K562 (cell line): Measurements from ENCODE around the gene PLEKHG5. TPM values are rescaled to one million over a fixed set of nuclear protein-coding genes. Genes with fewer than 3 reads are reported as not detected.

Experiments
- BMI1 ChIP-seq: fragments of 150-350 bp; IDR thresholded peaks from 2 replicates; pipeline ENCODE4 v1.6.1; 2014; ENCODE audit warnings: low read length
- CREBBP ChIP-seq: IDR thresholded peaks from one replicate; pipeline ENCODE4 v1.6.1; 2012; ENCODE audit warnings: low read depth, mild to moderate bottlenecking, control low read depth, inconsistent platforms, low read length
- CSDE1 ChIP-seq, 2 experiments: fragments of 450-650 bp; IDR thresholded peaks; 2 replicates each; pipeline ENCODE4 v1.6.1; 2016; ENCODE audit warnings: mild to moderate bottlenecking in 1 of 2
- E2F3 ChIP-seq: fragments of 250-450 bp; sonication (Bioruptor Pico); IDR thresholded peaks from 2 replicates; pipeline ENCODE4 v1.4.0; 2020; ENCODE audit warnings: mild to moderate bottlenecking
- EGR1 ChIP-seq: fragments of 450-650 bp; conservative IDR thresholded peaks from 2 replicates; pipeline ENCODE4 v1.6.1; 2017; ENCODE audit warnings: mild to moderate bottlenecking
- ERF ChIP-seq: fragments of 450-650 bp; formaldehyde crosslinking; IDR thresholded peaks from 2 replicates; pipeline ENCODE4 v1.4.0; 2020; ENCODE audit warnings: mild to moderate bottlenecking, mixed read lengths
- FIP1L1 ChIP-seq: fragments of 200-400 bp; formaldehyde crosslinking; IDR thresholded peaks from 2 replicates; pipeline ENCODE4 v1.6.1; 2018; ENCODE audit warnings: mild to moderate bottlenecking, low read depth, low read length; ENCODE audit not compliant: poor library complexity, severe bottlenecking
- HMG20B ChIP-seq: fragments of 250-450 bp; sonication (Bioruptor Pico); IDR thresholded peaks from 2 replicates; pipeline ENCODE4 v1.5.0; 2021; ENCODE audit warnings: mild to moderate bottlenecking
- HMGN3 ChIP-seq: IDR thresholded peaks from 2 replicates; pipeline ENCODE4 v1.6.1; 2011; ENCODE audit warnings: borderline replicate concordance, low read depth, mild to moderate bottlenecking, mixed read lengths, low read length; ENCODE audit not compliant: insufficient read length; ENCODE audit errors: extremely low read depth
- NFE2L1 ChIP-seq: fragments of 450-650 bp; IDR thresholded peaks from 2 replicates; pipeline ENCODE4 v1.6.1; 2016; ENCODE audit warnings: missing genetic modification characterization, low read depth, mild to moderate bottlenecking, missing compliant biosample characterization, moderate library complexity, borderline replicate concordance
- NFIX ChIP-seq: fragments of 250-450 bp; sonication (Bioruptor Pico); IDR thresholded peaks from 2 replicates; pipeline ENCODE4 v1.4.0; 2020; ENCODE audit warnings: low read depth, mild to moderate bottlenecking, moderate library complexity
- RB1 ChIP-seq: fragments of 450-650 bp; IDR thresholded peaks from 2 replicates; pipeline ENCODE4 v1.6.1; 2017; ENCODE audit warnings: low read depth, mild to moderate bottlenecking
- RBBP5 ChIP-seq: fragments of 200-600 bp; sonication (generic); IDR thresholded peaks from 2 replicates; pipeline ENCODE4 v1.6.1; 2012; ENCODE audit warnings: borderline replicate concordance, mild to moderate bottlenecking, low read length, control low read depth, inconsistent platforms; ENCODE audit not compliant: insufficient read depth, poor library complexity, severe bottlenecking
- RFX1 ChIP-seq: fragments of 450-650 bp; IDR thresholded peaks from 2 replicates; pipeline ENCODE4 v1.6.1; 2016; ENCODE audit warnings: mild to moderate bottlenecking, moderate library complexity
- RHOXF2B ChIP-seq: fragments of 250-450 bp; sonication (Bioruptor Pico); conservative IDR thresholded peaks from 2 replicates; pipeline ENCODE4 v1.5.1; 2021
- SMARCC2 ChIP-seq: fragments of 450-650 bp; IDR thresholded peaks from 2 replicates; pipeline ENCODE4 v1.6.1; 2017; ENCODE audit warnings: antibody characterized with exemption, moderate library complexity, mild to moderate bottlenecking, low read depth
- XRCC4 ChIP-seq: IDR thresholded peaks from one replicate; pipeline ENCODE4 v1.6.1; 2011; ENCODE audit not compliant: insufficient read depth, insufficient read length; ENCODE audit errors: extremely low read depth
- XRCC5 ChIP-seq: fragments of 200-400 bp; formaldehyde crosslinking; IDR thresholded peaks from 2 replicates; pipeline ENCODE4 v1.6.1; 2017; ENCODE audit warnings: low read depth, mild to moderate bottlenecking, low read length
- ZBTB7A ChIP-seq: IDR thresholded peaks from 2 replicates; pipeline ENCODE4 v1.6.1; 2011; ENCODE audit warnings: low read depth, mild to moderate bottlenecking, low read length, moderate library complexity, borderline replicate concordance; ENCODE audit not compliant: control insufficient read depth
- ZFPM2 ChIP-seq: fragments of 250-450 bp; sonication (Bioruptor Pico); IDR thresholded peaks from 2 replicates; pipeline ENCODE4 v1.5.1; 2022; ENCODE audit warnings: mild to moderate bottlenecking
- ZFX ChIP-seq: sonication (generic); formaldehyde crosslinking; IDR thresholded peaks from 2 replicates; pipeline ENCODE4 v1.8.0; 2022; ENCODE audit warnings: mild to moderate bottlenecking, missing genetic modification reagents, moderate library complexity
- ZNF124 ChIP-seq: sonication (generic); formaldehyde crosslinking; IDR thresholded peaks from 2 replicates; pipeline ENCODE4 v1.8.1; 2022; ENCODE audit warnings: missing genetic modification reagents
- ZNF184 ChIP-seq: sonication (generic); formaldehyde crosslinking; IDR thresholded peaks from 2 replicates; pipeline ENCODE4 v1.5.0; 2020; ENCODE audit warnings: missing genetic modification reagents
- ZNF239 ChIP-seq: fragments of 250-450 bp; sonication (Bioruptor Pico); IDR thresholded peaks from 2 replicates; pipeline ENCODE4 v1.4.0; 2020; ENCODE audit warnings: mild to moderate bottlenecking
- ZNF282 ChIP-seq: sonication (generic); formaldehyde crosslinking; IDR thresholded peaks from 2 replicates; pipeline ENCODE4 v1.8.1; 2023; ENCODE audit warnings: missing genetic modification reagents
- ZNF3 ChIP-seq: fragments of 250-450 bp; sonication (Bioruptor Pico); IDR thresholded peaks from 2 replicates; pipeline ENCODE4 v1.5.0; 2021; ENCODE audit warnings: mild to moderate bottlenecking, moderate library complexity
- polyA plus RNA-seq, 8 experiments: library from polyadenylated mRNA; depleted of rRNA in 4 of 8; stranded (reverse) in 5 of 8; unstranded in 3 of 8; fragments of >200 nt; fragmentation: Nextera tagmentation in 2 of 8; fragmentation: Illumina TruSeq in 1 of 8; extraction: Ambion mirVana in 2 of 8; extraction: Trizol in 1 of 8; gene quantifications; 2 replicates each; pipeline versions ENCODE4 v1.2.1 to v1.2.3, GENCODE V29; 2011 to 2014; ENCODE audit warnings: inconsistent platforms in 1 of 8, missing spikeins in 1 of 8
- total RNA-seq, 7 experiments: library from RNA; depleted of rRNA in 6 of 7; stranded (reverse); fragments of >200 nt in 6 of 7; fragmentation: Illumina TruSeq in 2 of 7; extraction: Trizol in 2 of 7; gene quantifications; 2 replicates each; pipeline versions ENCODE4 v1.2.1 to v1.2.3, GENCODE V29; 2011 to 2021; ENCODE audit warnings: low replicate concordance in 1 of 7
- TF ChIP-seq, protein P1 (sequence below): fragments of 450-650 bp; IDR thresholded peaks from 2 replicates; pipeline ENCODE4 v1.7.0; 2016; ENCODE audit warnings: borderline replicate concordance

The PLEKHG5 gene
- total and polyA plus RNA-seq, 9 of the 15 experiments (the other 6 are each of a cell fraction or from before 2014, with no cell fraction given), result 0.04 to 0.29 (median 0.09) TPM; not detected in 3

- no peak for TF ChIP-seq ZNF3 (CRISPR knock-in tag)
- no peak for TF ChIP-seq XRCC5
- TF ChIP-seq RBBP5, result no peak
- 0 out of 2 replicates have a peak, but pooled peaks have one; percentile 62 for TF ChIP-seq ZNF124 (CRISPR knock-in tag)
- no peak for TF ChIP-seq XRCC4
- TF ChIP-seq ZNF184, result no peak
- TF ChIP-seq CREBBP, result no peak
- no peak for TF ChIP-seq BMI1
- TF ChIP-seq, protein P1, sequence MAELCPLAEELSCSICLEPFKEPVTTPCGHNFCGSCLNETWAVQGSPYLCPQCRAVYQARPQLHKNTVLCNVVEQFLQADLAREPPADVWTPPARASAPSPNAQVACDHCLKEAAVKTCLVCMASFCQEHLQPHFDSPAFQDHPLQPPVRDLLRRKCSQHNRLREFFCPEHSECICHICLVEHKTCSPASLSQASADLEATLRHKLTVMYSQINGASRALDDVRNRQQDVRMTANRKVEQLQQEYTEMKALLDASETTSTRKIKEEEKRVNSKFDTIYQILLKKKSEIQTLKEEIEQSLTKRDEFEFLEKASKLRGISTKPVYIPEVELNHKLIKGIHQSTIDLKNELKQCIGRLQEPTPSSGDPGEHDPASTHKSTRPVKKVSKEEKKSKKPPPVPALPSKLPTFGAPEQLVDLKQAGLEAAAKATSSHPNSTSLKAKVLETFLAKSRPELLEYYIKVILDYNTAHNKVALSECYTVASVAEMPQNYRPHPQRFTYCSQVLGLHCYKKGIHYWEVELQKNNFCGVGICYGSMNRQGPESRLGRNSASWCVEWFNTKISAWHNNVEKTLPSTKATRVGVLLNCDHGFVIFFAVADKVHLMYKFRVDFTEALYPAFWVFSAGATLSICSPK, result no peak
- peak; percentile 59 for TF ChIP-seq FIP1L1
- no peak for TF ChIP-seq HMG20B (CRISPR knock-in tag)
- TF ChIP-seq NFE2L1 (tag), result no peak
- peak; percentile 27; the same call in 1 of the 2 replicates for TF ChIP-seq ZBTB7A
- TF ChIP-seq RHOXF2B (CRISPR knock-in tag), result no peak
- TF ChIP-seq NFIX (CRISPR knock-in tag), result no peak
- TF ChIP-seq RFX1, result peak; percentile 90
- TF ChIP-seq ZNF282 (CRISPR knock-in tag), result peak; percentile 53; the same call in 1 of the 2 replicates
- TF ChIP-seq E2F3 (CRISPR knock-in tag), result no peak
- TF ChIP-seq SMARCC2, result no peak
- TF ChIP-seq CSDE1 (IDR thresholded peaks at IDR 0.05), result no peak
- peak; percentile 32 for TF ChIP-seq HMGN3
- TF ChIP-seq ZFX (CRISPR knock-in tag), result peak; percentile 25; the same call in 1 of the 2 replicates
- no peak for TF ChIP-seq ZFPM2
- TF ChIP-seq EGR1, result peak; percentile 38; the same call in 1 of the 2 replicates
- TF ChIP-seq ERF (CRISPR knock-in tag), result no peak
- 0 out of 2 replicates have a peak, but pooled peaks have one; percentile 14 for TF ChIP-seq RB1
- no peak for TF ChIP-seq ZNF239 (CRISPR knock-in tag)
Observed at GRCh38 chr1:6470132-6471085, 21.1 kb downstream of the PLEKHG5 start (continued).
